Kidney (tissue), 14 donors: ENCODE measurements around the gene MYT1. TPM values are rescaled to one million over a fixed set of nuclear protein-coding genes. Genes with fewer than 3 reads are reported as not detected.

Experiments used
- DNase-seq, 5 donors: peaks; one replicate each; pipeline ENCODE4 v3.0.0-alpha.2; 2013 to 2020
- FAIRE-seq: peaks from 2 replicates; lab custom pipeline; 2012; peaks lifted over from hg19 to GRCh38; lab: Jason Lieb, UNC
- H3K27ac ChIP-seq, 2 donors: one replicate each; pipeline ENCODE4 v1.7.0; 2013; ENCODE audit warnings: low read depth in 2 of 2, low read length in 2 of 2, inconsistent platforms in 1 of 2
- H3K27me3 ChIP-seq: one replicate; pipeline ENCODE4 v1.7.1; 2013; ENCODE audit warnings: low read length, inconsistent platforms; ENCODE audit not compliant: control insufficient read depth, insufficient read depth
- H3K36me3 ChIP-seq, 3 donors: one replicate each; pipeline versions ENCODE4 v1.7.0 to v1.7.1; 2013; ENCODE audit warnings: low read length in 3 of 3, control low read depth in 1 of 3, inconsistent platforms in 1 of 3; ENCODE audit not compliant: insufficient read depth in 3 of 3, control insufficient read depth in 2 of 3
- H3K4me1 ChIP-seq, 3 donors: one replicate each; pipeline versions ENCODE4 v1.7.0 to v1.7.1; 2013; ENCODE audit warnings: low read length in 3 of 3, inconsistent platforms in 1 of 3, low read depth in 1 of 3; ENCODE audit not compliant: control insufficient read depth in 2 of 3, insufficient read depth in 2 of 3
- H3K4me3 ChIP-seq, 3 donors: one replicate each; pipeline versions ENCODE4 v1.7.0 to v1.8.1; 2013; ENCODE audit warnings: low read length in 3 of 3, control low read depth in 1 of 3, inconsistent platforms in 1 of 3
- H3K9ac ChIP-seq, 3 donors: one replicate each; pipeline versions ENCODE4 v1.7.0 to v1.7.1; 2013; ENCODE audit warnings: low read length in 3 of 3, control low read depth in 1 of 3, inconsistent platforms in 1 of 3
- H3K9me3 ChIP-seq, 3 donors: one replicate each; pipeline versions ENCODE4 v1.7.0 to v1.7.1; 2013; ENCODE audit warnings: low read length in 3 of 3, control low read depth in 1 of 3, inconsistent platforms in 1 of 3; ENCODE audit not compliant: control insufficient read depth in 2 of 3, insufficient read depth in 1 of 3
- intact Hi-C: fragments of 100-400 bp; cut with DNase I; formaldehyde crosslinking; loops from one replicate; pipeline ENCODE4 v1.11.1; 2022
- polyA plus RNA-seq: library from polyadenylated mRNA; stranded (reverse); fragments of 350-450 nt; fragmentation: Illumina TruSeq; extraction: RNeasy Lipid Tissue Mini Kit (QIAGEN cat#74804); gene quantifications from one replicate; pipeline ENCODE4 v1.2.3, GENCODE V29; 2014; ENCODE audit warnings: low read depth, low replicate concordance; ENCODE audit not compliant: insufficient read depth
- total RNA-seq: library from RNA; stranded (reverse); fragmentation: NEBNext Ultra II Directional; extraction: Animal tissue kit (Norgen Biotek cat#: 25700); gene quantifications from one replicate; pipeline ENCODE4 v1.2.1, GENCODE V29; 2021
- TF ChIP-seq, protein P1 (sequence below): IDR thresholded peaks from 3 replicates; pipeline ENCODE4 v1.5.1; 2012; ENCODE audit warnings: mild to moderate bottlenecking, moderate library complexity, borderline replicate concordance; ENCODE audit not compliant: insufficient read depth; ENCODE audit errors: extremely low read depth
- donor health status: control.
- donor health status: control.
- donor health status: control.
- donor health status: control.
- donor health status: control.
- donor health status: DM: yes; HTN: yes; CAD: no.
- donor health status: Normal renal cell carcinoma (clear cell type).

The MYT1 gene
- total and polyA plus RNA-seq, 2 donors from 2014 or later, result not detected

- intact Hi-C loops, result no loop called here
- Histone ChIP-seq H3K27me3 (peaks cover 14% of the 10 kb centered on the region), H3K4me1 (no peaks in the 10 kb centered on the region), H3K36me3 (no peaks in the 10 kb centered on the region), H3K9me3 (no peaks in the 10 kb centered on the region), H3K27ac (no peak overlapping the region), H3K9ac (no peak overlapping the region), H3K4me3 (no peak overlapping the region)
- no peak for FAIRE-seq
- DNase-seq, result peak in 1 of 5 donors; percentile 60
- TF ChIP-seq, protein P1, sequence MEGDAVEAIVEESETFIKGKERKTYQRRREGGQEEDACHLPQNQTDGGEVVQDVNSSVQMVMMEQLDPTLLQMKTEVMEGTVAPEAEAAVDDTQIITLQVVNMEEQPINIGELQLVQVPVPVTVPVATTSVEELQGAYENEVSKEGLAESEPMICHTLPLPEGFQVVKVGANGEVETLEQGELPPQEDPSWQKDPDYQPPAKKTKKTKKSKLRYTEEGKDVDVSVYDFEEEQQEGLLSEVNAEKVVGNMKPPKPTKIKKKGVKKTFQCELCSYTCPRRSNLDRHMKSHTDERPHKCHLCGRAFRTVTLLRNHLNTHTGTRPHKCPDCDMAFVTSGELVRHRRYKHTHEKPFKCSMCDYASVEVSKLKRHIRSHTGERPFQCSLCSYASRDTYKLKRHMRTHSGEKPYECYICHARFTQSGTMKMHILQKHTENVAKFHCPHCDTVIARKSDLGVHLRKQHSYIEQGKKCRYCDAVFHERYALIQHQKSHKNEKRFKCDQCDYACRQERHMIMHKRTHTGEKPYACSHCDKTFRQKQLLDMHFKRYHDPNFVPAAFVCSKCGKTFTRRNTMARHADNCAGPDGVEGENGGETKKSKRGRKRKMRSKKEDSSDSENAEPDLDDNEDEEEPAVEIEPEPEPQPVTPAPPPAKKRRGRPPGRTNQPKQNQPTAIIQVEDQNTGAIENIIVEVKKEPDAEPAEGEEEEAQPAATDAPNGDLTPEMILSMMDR, result no peak
Measured at GRCh38 chr20:64158346-64159285, 5.6 kb upstream of the MYT1 start.

DNA sequence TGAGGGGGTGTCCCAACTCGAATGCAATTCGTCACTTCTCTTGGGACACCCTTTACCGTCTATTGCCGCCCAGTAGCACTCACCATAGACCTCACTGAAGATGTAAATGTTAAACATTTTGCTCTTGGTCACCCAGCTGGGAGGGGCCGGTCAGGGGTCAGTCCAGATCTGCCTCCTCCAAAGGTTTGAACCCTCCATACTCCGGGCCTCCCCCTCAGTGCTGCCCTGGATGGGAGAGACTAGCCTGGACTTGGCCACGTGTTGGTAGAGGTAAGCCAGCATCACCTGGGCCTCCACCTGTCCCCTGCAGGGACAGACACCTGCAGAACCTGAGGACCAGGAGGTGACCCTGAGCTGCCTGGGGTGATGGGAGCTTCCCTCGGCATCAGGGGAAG, 5.0 kb upstream of the MYT1 start:
- Histone ChIP-seq H3K9ac (no peak overlapping the region), H3K36me3 (no peaks in the 10 kb centered on the region), H3K4me1 (no peaks in the 10 kb centered on the region), H3K27me3 (peaks cover 18% of the 10 kb centered on the region), H3K9me3 (no peaks in the 10 kb centered on the region), H3K27ac (no peak overlapping the region), H3K4me3 (no peak overlapping the region)
- FAIRE-seq (no peak), DNase-seq (no peak)
- intact Hi-C loops, result no loop called here
- TF ChIP-seq, protein P1, result no peak

GRCh38 chr20:64159711-64160110, 4.5 kb upstream of the MYT1 start:
- Histone ChIP-seq H3K9me3 (no peaks in the 10 kb centered on the region), H3K27ac (no peak overlapping the region)
- no peak for FAIRE-seq

More at GRCh38 chr20:64159711-64160110, 4.5 kb upstream of the MYT1 start:
- no peak overlapping the region for H3K4me3 ChIP-seq
- intact Hi-C loops, result no loop called here
- DNase-seq, result peak in 1 of 5 donors; percentile 43
- no peak overlapping the region for H3K9ac ChIP-seq
- TF ChIP-seq, protein P1, result no peak
- H3K36me3 ChIP-seq, result no peaks in the 10 kb centered on the region
- H3K27me3 ChIP-seq, result peaks cover 18% of the 10 kb centered on the region
- H3K4me1 ChIP-seq, result no peaks in the 10 kb centered on the region
